Suppressor macrophage treated with lipopolysaccharide for 4 hours (primary cell): ENCODE measurements around the gene CFAP77.

Experiments
- DNase-seq: peaks from one replicate; pipeline ENCODE4 v3.0.0-alpha.2; 2020

Gene CFAP77

GRCh38 chr9:132410642-132411041 is 631 bp downstream of the CFAP77 start:
- DNase-seq: no peak

- peak; percentile 24 for DNase-seq
These were observed 1.1 kb downstream of the CFAP77 start for GRCh38 chr9:132411091-132411508.

- DNase-seq: peak; percentile 26
These were observed 2.1 kb downstream of the CFAP77 start for GRCh38 chr9:132412089-132412488.

- no peak for DNase-seq
These were observed 3.9 kb downstream of the CFAP77 start for GRCh38 chr9:132413926-132414325.

- DNase-seq: no peak
These were observed 4.7 kb downstream of the CFAP77 start for GRCh38 chr9:132414731-132415130.

GRCh38 chr9:132415181-132415580 is 5.2 kb downstream of the CFAP77 start:
- no peak for DNase-seq

- DNase-seq: no peak
These were observed 8.8 kb downstream of the CFAP77 start for GRCh38 chr9:132418726-132419363.

GRCh38 chr9:132422574-132422973 is 12.6 kb downstream of the CFAP77 start:
- DNase-seq: no peak

GRCh38 chr9:132423503-132423902 is 13.5 kb downstream of the CFAP77 start:
- no peak for DNase-seq

- DNase-seq: no peak
These were observed 15.1 kb downstream of the CFAP77 start for GRCh38 chr9:132424857-132425674.

GRCh38 chr9:132425675-132426062 is 15.7 kb downstream of the CFAP77 start:
- DNase-seq: no peak

- no peak for DNase-seq
These were observed 16.8 kb downstream of the CFAP77 start for GRCh38 chr9:132426639-132427414.

GRCh38 chr9:132430998-132431397 is 21.0 kb downstream of the CFAP77 start:
- no peak for DNase-seq

- DNase-seq: no peak
These were observed 24.9 kb downstream of the CFAP77 start for GRCh38 chr9:132434881-132435280.

GRCh38 chr9:132439153-132439552 is 29.1 kb downstream of the CFAP77 start:
- DNase-seq: no peak

GRCh38 chr9:132440735-132441134 is 30.7 kb downstream of the CFAP77 start:
- no peak for DNase-seq

- no peak for DNase-seq
These were observed 31.4 kb downstream of the CFAP77 start for GRCh38 chr9:132441404-132441803.

- DNase-seq: no peak
These were observed 34.1 kb downstream of the CFAP77 start for GRCh38 chr9:132443951-132444607.

GRCh38 chr9:132446887-132447286 is 36.9 kb downstream of the CFAP77 start:
- DNase-seq: no peak

GRCh38 chr9:132447346-132447745 is 37.3 kb downstream of the CFAP77 start:
- DNase-seq: no peak

GRCh38 chr9:132447902-132448301 is 37.9 kb downstream of the CFAP77 start:
- no peak for DNase-seq

- DNase-seq: no peak
These were observed 41.3 kb downstream of the CFAP77 start for GRCh38 chr9:132451276-132451675.

- DNase-seq: no peak
These were observed 46.2 kb downstream of the CFAP77 start for GRCh38 chr9:132456241-132456640.
